WTC11 (cell line): Measurements from ENCODE around the gene CACNA1D. TPM values are rescaled to one million over a fixed set of nuclear protein-coding genes. Genes with fewer than 3 reads are reported as not detected.

ENCODE experiments used
- ATAC-seq: fragments of 200-7000 bp; cut with Tn5 transposase; 2 replicates; pipeline ENCODE4 v1.10.0; 2021; ENCODE audit warnings: mild to moderate bottlenecking, moderate library complexity
- CTCF ChIA-PET: fragments of 300-600 bp; sonication (Branson Sonifier 250); formaldehyde crosslinking; loops from one replicate; lab custom pipeline; 2021; ENCODE audit warnings: antibody characterized with exemption; lab: Charles Lee
- POLR2A ChIA-PET: fragments of 350-600 bp; sonication (Branson Sonifier 250); formaldehyde crosslinking; loops from one replicate; lab custom pipeline; 2021; ENCODE audit warnings: antibody characterized with exemption; lab: Charles Lee
- DNase-seq: peaks from one replicate; pipeline ENCODE4 v3.0.0; 2021; ENCODE audit warnings: low spot score
- H3K27ac Mint-ChIP-seq: 2 replicates; pipeline ENCODE4 v1.8.0; 2021; ENCODE audit warnings: mixed read lengths
- H3K27me3 Mint-ChIP-seq: 2 replicates; pipeline ENCODE4 v1.8.0; 2021; ENCODE audit warnings: low read depth, mild to moderate bottlenecking, moderate library complexity, mixed read lengths
- H3K36me3 Mint-ChIP-seq: 2 replicates; pipeline ENCODE4 v1.8.0; 2021; ENCODE audit warnings: mixed read lengths
- H3K4me1 Mint-ChIP-seq: 2 replicates; pipeline ENCODE4 v1.8.0; 2022; ENCODE audit warnings: mixed read lengths
- H3K4me3 Mint-ChIP-seq: 2 replicates; pipeline ENCODE4 v1.8.0; 2021; ENCODE audit warnings: mild to moderate bottlenecking, moderate library complexity, mixed read lengths
- H3K9me3 Mint-ChIP-seq: 2 replicates; pipeline ENCODE4 v1.8.0; 2021; ENCODE audit warnings: mixed read lengths
- FOXP1 ChIP-seq: sonication (generic); formaldehyde crosslinking; IDR thresholded peaks from 2 replicates; pipeline ENCODE4 v1.8.0; 2022; ENCODE audit warnings: missing genetic modification reagents, mild to moderate bottlenecking, moderate library complexity, borderline replicate concordance
- GABPB1 ChIP-seq: sonication (generic); formaldehyde crosslinking; IDR thresholded peaks from 2 replicates; pipeline ENCODE4 v1.8.1; 2023; ENCODE audit warnings: mild to moderate bottlenecking, missing genetic modification reagents
- KAT7 ChIP-seq: sonication (generic); formaldehyde crosslinking; IDR thresholded peaks from 2 replicates; pipeline ENCODE4 v1.8.1; 2023; ENCODE audit warnings: missing genetic modification reagents, mild to moderate bottlenecking, borderline replicate concordance
- NFATC4 ChIP-seq: fragments of 250-450 bp; sonication (Bioruptor Pico); IDR thresholded peaks from 2 replicates; pipeline ENCODE4 v1.9.0; 2021; ENCODE audit warnings: mild to moderate bottlenecking
- NFYB ChIP-seq: sonication (generic); formaldehyde crosslinking; conservative IDR thresholded peaks from 2 replicates; pipeline ENCODE4 v1.8.0; 2022; ENCODE audit warnings: low read depth, missing genetic modification reagents
- NR3C1 ChIP-seq: sonication (generic); formaldehyde crosslinking; conservative IDR thresholded peaks from 2 replicates; pipeline ENCODE4 v1.8.1; 2023; ENCODE audit warnings: low read depth, mild to moderate bottlenecking, missing genetic modification reagents
- TEAD4 ChIP-seq: sonication (generic); formaldehyde crosslinking; IDR thresholded peaks from 2 replicates; pipeline ENCODE4 v1.8.0; 2022; ENCODE audit warnings: mild to moderate bottlenecking, missing genetic modification reagents
- ZNF232 ChIP-seq: sonication (generic); formaldehyde crosslinking; IDR thresholded peaks from 2 replicates; pipeline ENCODE4 v1.8.0; 2022; ENCODE audit warnings: mild to moderate bottlenecking, missing genetic modification reagents
- total RNA-seq: library from RNA; stranded (reverse); gene quantifications from 3 replicates; pipeline ENCODE4 v1.2.3, GENCODE V29; 2021
- TF ChIP-seq, protein P1 (sequence below): sonication (generic); formaldehyde crosslinking; IDR thresholded peaks from 2 replicates; pipeline ENCODE4 v1.8.0; 2022; ENCODE audit warnings: mild to moderate bottlenecking, missing genetic modification reagents
- TF ChIP-seq, protein P2 (sequence below): sonication (generic); formaldehyde crosslinking; IDR thresholded peaks from 2 replicates; pipeline ENCODE4 v1.8.1; 2022; ENCODE audit warnings: low read depth, missing genetic modification reagents, borderline replicate concordance
- TF ChIP-seq, protein P3 (sequence below): fragments of 250-450 bp; sonication (Bioruptor Pico); IDR thresholded peaks from 2 replicates; pipeline ENCODE4 v1.9.0; 2021; ENCODE audit warnings: moderate library complexity, mild to moderate bottlenecking, inconsistent platforms, borderline replicate concordance

CACNA1D gene
- total RNA-seq, 1 experiment from 2014 or later: 2.3 TPM

DNA sequence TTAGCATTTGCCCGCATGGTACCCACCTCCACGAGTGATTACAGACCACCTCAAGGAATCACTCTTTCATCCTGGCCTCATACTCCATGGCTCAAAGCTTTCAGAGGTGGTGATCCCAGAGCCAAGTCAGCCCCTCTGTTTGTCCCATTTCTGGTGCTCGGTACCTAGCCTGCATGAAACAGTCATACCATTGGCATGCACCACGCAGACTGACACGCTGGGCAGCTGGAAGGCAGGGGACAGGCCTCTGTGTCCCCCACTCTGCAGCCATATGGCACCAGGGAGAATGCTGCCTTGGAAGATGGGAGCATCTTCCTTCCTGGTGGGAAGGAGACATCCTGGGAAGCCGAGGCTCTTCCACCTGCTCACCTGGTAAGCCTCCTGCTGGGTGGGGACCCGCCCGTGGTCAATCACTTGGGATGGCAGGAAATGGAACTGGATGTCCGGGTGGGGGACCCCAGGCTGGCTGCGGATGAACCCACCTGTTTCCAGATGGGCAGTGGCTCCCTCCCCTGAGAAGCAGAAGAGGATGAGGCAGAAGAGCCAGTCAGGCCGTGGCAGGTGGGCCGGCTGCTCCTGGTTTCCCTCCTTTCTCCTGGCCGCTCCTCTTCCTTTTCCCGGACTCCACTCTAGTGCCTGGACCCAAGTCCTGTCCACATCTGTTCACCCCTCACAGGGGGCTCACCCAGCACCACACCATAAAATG, 324.9 kb downstream of the CACNA1D start (continued):
- TF ChIP-seq, protein P1, sequence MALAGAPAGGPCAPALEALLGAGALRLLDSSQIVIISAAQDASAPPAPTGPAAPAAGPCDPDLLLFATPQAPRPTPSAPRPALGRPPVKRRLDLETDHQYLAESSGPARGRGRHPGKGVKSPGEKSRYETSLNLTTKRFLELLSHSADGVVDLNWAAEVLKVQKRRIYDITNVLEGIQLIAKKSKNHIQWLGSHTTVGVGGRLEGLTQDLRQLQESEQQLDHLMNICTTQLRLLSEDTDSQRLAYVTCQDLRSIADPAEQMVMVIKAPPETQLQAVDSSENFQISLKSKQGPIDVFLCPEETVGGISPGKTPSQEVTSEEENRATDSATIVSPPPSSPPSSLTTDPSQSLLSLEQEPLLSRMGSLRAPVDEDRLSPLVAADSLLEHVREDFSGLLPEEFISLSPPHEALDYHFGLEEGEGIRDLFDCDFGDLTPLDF (CRISPR knock-in tag): no peak

DNA sequence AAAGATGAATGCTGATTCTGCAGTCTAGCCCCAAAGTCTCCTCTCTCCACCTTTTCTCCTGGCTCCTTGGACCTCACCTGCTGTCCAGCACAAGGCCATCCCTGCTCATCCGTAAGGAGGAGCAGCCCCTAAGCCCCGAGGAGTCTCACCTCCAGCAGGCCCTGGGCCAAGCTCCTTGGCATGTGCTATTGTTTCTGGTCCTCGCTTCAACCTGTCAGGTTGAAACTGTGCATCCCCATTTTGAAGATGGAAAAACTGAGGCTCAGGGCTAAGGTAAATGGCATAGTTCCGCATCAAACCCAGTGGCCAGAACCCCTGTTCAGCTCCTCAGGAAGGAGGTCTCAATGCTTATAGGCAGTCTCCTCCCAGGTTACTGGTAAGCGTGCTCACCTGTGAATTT, 325.7 kb downstream of the CACNA1D start:
- CTCF ChIA-PET: no interaction called here

DNA sequence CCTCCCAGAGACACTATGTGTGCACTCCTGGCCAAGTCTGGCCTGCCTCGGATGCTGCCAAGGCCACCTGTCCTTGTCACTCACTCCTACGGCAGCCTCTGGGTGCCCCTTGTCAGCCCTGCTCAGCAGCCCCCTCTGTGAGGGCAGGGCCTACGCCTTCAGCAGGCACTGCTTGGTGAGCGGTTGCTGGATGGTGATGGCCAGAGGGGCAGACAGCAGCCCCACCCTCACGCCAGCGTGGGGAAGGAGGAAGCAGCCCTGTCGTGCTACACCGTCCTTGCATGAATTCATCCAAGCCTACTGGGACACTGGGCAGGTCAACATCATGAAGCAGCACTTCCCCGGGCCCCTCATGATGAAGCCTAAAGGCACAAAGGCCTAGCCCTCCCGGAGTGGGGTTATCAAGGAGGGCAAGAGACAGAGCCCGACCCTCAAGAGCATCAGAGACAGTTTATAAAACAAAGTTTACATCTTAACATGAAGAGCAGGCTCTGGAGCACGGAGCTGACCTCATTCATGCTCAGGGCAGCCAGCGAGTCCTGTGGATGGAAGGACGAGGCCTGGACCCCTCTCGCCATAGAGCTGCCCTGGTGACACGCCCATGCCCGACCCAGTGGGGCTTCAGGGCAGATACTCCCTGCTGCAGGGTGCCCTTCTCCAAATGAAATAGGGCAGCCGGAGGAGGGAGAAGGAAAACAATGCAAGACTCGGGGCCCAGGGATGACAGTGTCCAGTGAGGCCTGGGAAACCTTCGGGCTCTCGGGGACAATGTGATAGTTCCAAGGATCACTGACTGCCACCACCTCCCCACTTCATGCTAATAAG, 326.6 kb downstream of the CACNA1D start:
- ATAC-seq (no peak), DNase-seq (no peak)
- no peaks in the 10 kb centered on the region; the same call in 1 of the 2 replicates for H3K36me3 Mint-ChIP-seq
- TF ChIP-seq NFATC4 (no peak), TEAD4 (CRISPR knock-in tag) (no peak), KAT7 (no peak), NFYB (CRISPR knock-in tag) (no peak)
- TF ChIP-seq, protein P2, sequence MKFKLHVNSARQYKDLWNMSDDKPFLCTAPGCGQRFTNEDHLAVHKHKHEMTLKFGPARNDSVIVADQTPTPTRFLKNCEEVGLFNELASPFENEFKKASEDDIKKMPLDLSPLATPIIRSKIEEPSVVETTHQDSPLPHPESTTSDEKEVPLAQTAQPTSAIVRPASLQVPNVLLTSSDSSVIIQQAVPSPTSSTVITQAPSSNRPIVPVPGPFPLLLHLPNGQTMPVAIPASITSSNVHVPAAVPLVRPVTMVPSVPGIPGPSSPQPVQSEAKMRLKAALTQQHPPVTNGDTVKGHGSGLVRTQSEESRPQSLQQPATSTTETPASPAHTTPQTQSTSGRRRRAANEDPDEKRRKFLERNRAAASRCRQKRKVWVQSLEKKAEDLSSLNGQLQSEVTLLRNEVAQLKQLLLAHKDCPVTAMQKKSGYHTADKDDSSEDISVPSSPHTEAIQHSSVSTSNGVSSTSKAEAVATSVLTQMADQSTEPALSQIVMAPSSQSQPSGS (CRISPR knock-in tag): no peak
- CTCF ChIA-PET: interaction anchor here (1.1 kb wide), 1 partner anchor 111 kb away, joined by 4 read pairs; no protein-coding TSS in a partner anchor
- H3K4me3 Mint-ChIP-seq: no peak overlapping the region
- H3K27me3 Mint-ChIP-seq: no peaks in the 10 kb centered on the region
- peaks cover 9% of the 10 kb centered on the region for H3K4me1 Mint-ChIP-seq
- no peaks in the 10 kb centered on the region for H3K9me3 Mint-ChIP-seq
- POLR2A ChIA-PET: no interaction called here
- H3K27ac Mint-ChIP-seq: no peak overlapping the region

More for the DNA sequence above, 325.7 kb downstream of the CACNA1D start:
- Mint-ChIP-seq H3K27ac (no peak overlapping the region), H3K27me3 (no peaks in the 10 kb centered on the region), H3K4me1 (peaks cover 9% of the 10 kb centered on the region), H3K36me3 (no peaks in the 10 kb centered on the region; the same call in 1 of the 2 replicates), H3K9me3 (no peaks in the 10 kb centered on the region), H3K4me3 (no peak overlapping the region)
- POLR2A ChIA-PET: no interaction called here
- ATAC-seq: no peak
- DNase-seq: no peak
- TF ChIP-seq ZNF232 (CRISPR knock-in tag) (no peak), GABPB1 (CRISPR knock-in tag) (no peak)
- TF ChIP-seq, protein P3, sequence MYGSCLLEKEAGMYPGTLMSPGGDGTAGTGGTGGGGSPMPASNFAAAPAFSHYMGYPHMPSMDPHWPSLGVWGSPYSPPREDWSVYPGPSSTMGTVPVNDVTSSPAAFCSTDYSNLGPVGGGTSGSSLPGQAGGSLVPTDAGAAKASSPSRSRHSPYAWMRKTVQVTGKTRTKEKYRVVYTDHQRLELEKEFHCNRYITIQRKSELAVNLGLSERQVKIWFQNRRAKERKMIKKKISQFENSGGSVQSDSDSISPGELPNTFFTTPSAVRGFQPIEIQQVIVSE (CRISPR knock-in tag): no peak

DNA sequence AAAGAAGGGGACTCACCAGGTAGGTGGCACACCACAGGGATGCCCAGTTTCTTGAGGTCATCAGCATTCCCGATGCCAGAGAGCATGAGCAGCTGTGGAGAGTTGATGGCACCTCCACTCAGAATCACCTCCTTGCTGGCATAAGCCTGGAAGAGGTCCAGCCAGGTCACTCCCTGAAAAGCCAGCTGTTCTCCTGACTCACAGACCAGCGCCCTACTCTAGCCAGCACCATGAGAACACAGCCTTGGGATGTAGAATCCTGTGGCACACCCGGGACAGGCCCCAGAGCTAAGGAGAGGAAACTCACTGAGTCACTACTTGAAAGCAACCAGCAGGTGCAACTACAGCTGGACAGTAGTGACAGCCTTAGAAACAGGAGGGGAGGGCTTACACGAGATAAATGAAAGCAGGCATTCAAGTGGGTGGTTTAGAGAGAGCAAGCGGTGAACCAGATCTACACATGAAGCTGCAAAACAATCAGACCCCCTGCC, 327.3 kb downstream of the CACNA1D start:
- POLR2A ChIA-PET: interaction anchor here (0.5 kb wide), 1 partner anchor 11 kb away, joined by 3 read pairs; no protein-coding TSS in a partner anchor
- H3K9me3 Mint-ChIP-seq: no peaks in the 10 kb centered on the region
- H3K27me3 Mint-ChIP-seq: no peaks in the 10 kb centered on the region
- CTCF ChIA-PET: interaction anchor here (0.5 to 1.1 kb wide), 5 partner anchors 9 to 129 kb away, joined by 3 to 4 read pairs (median 3); no protein-coding TSS in a partner anchor
- peaks cover 9% of the 10 kb centered on the region for H3K4me1 Mint-ChIP-seq
- TF ChIP-seq FOXP1 (CRISPR knock-in tag): no peak
- TF ChIP-seq NR3C1 (CRISPR knock-in tag): no peak
- no peak overlapping the region for H3K4me3 Mint-ChIP-seq
- ATAC-seq (no peak), DNase-seq (no peak)
- H3K36me3 Mint-ChIP-seq: no peaks in the 10 kb centered on the region; the same call in 1 of the 2 replicates
- no peak overlapping the region for H3K27ac Mint-ChIP-seq
